Keratinocyte (primary cell): ENCODE data around the gene GSC2.

Source experiments
- EZH2 ChIP-seq: IDR thresholded peaks from one replicate; pipeline ENCODE4 v1.6.1; 2012; ENCODE audit warnings: inconsistent platforms, mild to moderate bottlenecking, low read length, moderate library complexity
- TF ChIP-seq, protein P1 (sequence below), 3 experiments: IDR thresholded peaks in 1 of 3; conservative IDR thresholded peaks in 1 of 3; optimal IDR thresholded peaks in 1 of 3; 2 replicates in 2 of 3; 3 replicates in 1 of 3; pipeline versions ENCODE3 to v1.5.1; 2011; ENCODE audit warnings: low read length in 3 of 3, mild to moderate bottlenecking in 3 of 3, moderate library complexity in 2 of 3, control low read depth in 1 of 3, inconsistent platforms in 1 of 3; ENCODE audit not compliant: insufficient read depth in 2 of 3; ENCODE audit errors: extremely low read depth in 1 of 3

GRCh38 chr22:19118329-19118880 is 31.7 kb downstream of the GSC2 start:
- TF ChIP-seq, protein P1, sequence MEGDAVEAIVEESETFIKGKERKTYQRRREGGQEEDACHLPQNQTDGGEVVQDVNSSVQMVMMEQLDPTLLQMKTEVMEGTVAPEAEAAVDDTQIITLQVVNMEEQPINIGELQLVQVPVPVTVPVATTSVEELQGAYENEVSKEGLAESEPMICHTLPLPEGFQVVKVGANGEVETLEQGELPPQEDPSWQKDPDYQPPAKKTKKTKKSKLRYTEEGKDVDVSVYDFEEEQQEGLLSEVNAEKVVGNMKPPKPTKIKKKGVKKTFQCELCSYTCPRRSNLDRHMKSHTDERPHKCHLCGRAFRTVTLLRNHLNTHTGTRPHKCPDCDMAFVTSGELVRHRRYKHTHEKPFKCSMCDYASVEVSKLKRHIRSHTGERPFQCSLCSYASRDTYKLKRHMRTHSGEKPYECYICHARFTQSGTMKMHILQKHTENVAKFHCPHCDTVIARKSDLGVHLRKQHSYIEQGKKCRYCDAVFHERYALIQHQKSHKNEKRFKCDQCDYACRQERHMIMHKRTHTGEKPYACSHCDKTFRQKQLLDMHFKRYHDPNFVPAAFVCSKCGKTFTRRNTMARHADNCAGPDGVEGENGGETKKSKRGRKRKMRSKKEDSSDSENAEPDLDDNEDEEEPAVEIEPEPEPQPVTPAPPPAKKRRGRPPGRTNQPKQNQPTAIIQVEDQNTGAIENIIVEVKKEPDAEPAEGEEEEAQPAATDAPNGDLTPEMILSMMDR (optimal IDR thresholded peaks at IDR 0.05 in 1 of 3, IDR thresholded peaks at IDR 0.05 in 1 of 3, conservative IDR thresholded peaks at IDR 0.05 in 1 of 3; ENCODE audit: extremely low read depth in 1 of 3, insufficient read depth in 2 of 3, low read length in 3 of 3): no peak
- TF ChIP-seq EZH2: no peak
